A673 (cell line): ENCODE results near the gene ARHGEF7. TPM values are rescaled to one million over a fixed set of nuclear protein-coding genes. Genes with fewer than 3 reads are reported as not detected.

Experiments
- BruUV-seq: library from RNA; stranded (reverse); fragments of 400-500 nt; replicated peaks from 2 replicates; lab custom pipeline; 2021; lab: Mats Ljungman, UMichigan
- CTCF ChIA-PET: fragments of 300-600 bp; sonication (Branson Sonifier 250); formaldehyde crosslinking; loops from one replicate; lab custom pipeline; 2022; ENCODE audit warnings: antibody characterized with exemption; lab: Charles Lee
- POLR2A ChIA-PET: fragments of 300-600 bp; sonication (Branson Sonifier 250); formaldehyde crosslinking; loops from one replicate; lab custom pipeline; 2022; ENCODE audit warnings: antibody characterized with exemption; ENCODE audit not compliant: low non-redundant PET; lab: Charles Lee
- DNase-seq: peaks from one replicate; pipeline ENCODE4 v3.0.0-alpha.2; 2015; ENCODE audit warnings: low spot score
- H3K27ac ChIP-seq: fragments of 200-600 bp; sonication (generic); 2 replicates; pipeline ENCODE4 v1.5.1; 2016; ENCODE audit warnings: mixed run types, low read depth, mild to moderate bottlenecking, mixed read lengths, antibody characterized with exemption, low read length; ENCODE audit not compliant: poor library complexity, severe bottlenecking
- H3K27me3 ChIP-seq: fragments of 200-600 bp; sonication (generic); replicated peaks from 2 replicates; pipeline ENCODE4 v1.6.1; 2017; ENCODE audit warnings: mixed run types, low read depth, mild to moderate bottlenecking, mixed read lengths, antibody characterized with exemption, low read length; ENCODE audit not compliant: insufficient read depth, poor library complexity
- H3K36me3 ChIP-seq: fragments of 200-600 bp; sonication (generic); 2 replicates; pipeline ENCODE4 v1.6.1; 2016; ENCODE audit warnings: mixed run types, mild to moderate bottlenecking, mixed read lengths, antibody characterized with exemption, low read length; ENCODE audit not compliant: insufficient read depth, poor library complexity, severe bottlenecking
- H3K4me1 ChIP-seq: fragments of 200-600 bp; sonication (generic); 2 replicates; pipeline ENCODE4 v1.6.1; 2017; ENCODE audit warnings: mixed run types, mild to moderate bottlenecking, mixed read lengths, antibody characterized with exemption, low read length; ENCODE audit not compliant: insufficient read depth, poor library complexity, severe bottlenecking
- H3K4me3 ChIP-seq: fragments of 200-600 bp; sonication (generic); 2 replicates; pipeline ENCODE4 v1.5.1; 2016; ENCODE audit warnings: low read depth, mixed run types, mild to moderate bottlenecking, mixed read lengths, low read length; ENCODE audit not compliant: poor library complexity, severe bottlenecking
- H3K9me3 ChIP-seq: fragments of 200-600 bp; sonication (generic); 2 replicates; pipeline ENCODE4 v1.6.1; 2016; ENCODE audit warnings: mixed run types, low read depth, mild to moderate bottlenecking, mixed read lengths, antibody characterized with exemption, low read length; ENCODE audit not compliant: poor library complexity, severe bottlenecking
- EZH2 ChIP-seq: fragments of 200-600 bp; sonication (generic); IDR thresholded peaks from 2 replicates; pipeline ENCODE4 v1.6.1; 2017; ENCODE audit warnings: borderline replicate concordance, low read depth, mild to moderate bottlenecking, mixed read lengths, antibody characterized with exemption, low read length; ENCODE audit not compliant: poor library complexity, severe bottlenecking
- intact Hi-C: fragments of 100-400 bp; cut with micrococcal nuclease; formaldehyde crosslinking; loops from one replicate; pipeline ENCODE4 v1.10.0; 2022; ENCODE audit not compliant: unreplicated experiment
- total RNA-seq: library from RNA; stranded (reverse); gene quantifications from 2 replicates; pipeline ENCODE4 v1.2.3, GENCODE V29; 2021
- TF ChIP-seq, protein P1 (sequence below): fragments of 300-800, 200-600 bp; sonication (generic); conservative IDR thresholded peaks from 2 replicates; pipeline ENCODE4 v1.5.1; 2017; ENCODE audit warnings: low read depth, mild to moderate bottlenecking, antibody characterized with exemption, low read length, moderate library complexity, mixed read lengths

The ARHGEF7 gene
- total RNA-seq, 1 experiment from 2014 or later: 39.9 TPM

GRCh38 chr13:111314852-111315251 is 199.7 kb downstream of the ARHGEF7 start:
- Histone ChIP-seq H3K9me3 (no peaks in the 10 kb centered on the region), H3K4me1 (no peaks in the 10 kb centered on the region), H3K4me3 (no peak overlapping the region), H3K36me3 (no peaks in the 10 kb centered on the region), H3K27me3 (no peaks in the 10 kb centered on the region), H3K27ac (no peak overlapping the region)
- no peak for TF ChIP-seq EZH2
- ChIA-PET CTCF (no interaction called here), POLR2A (no interaction called here)
- DNase-seq: no peak
- no TSS peak for BruUV-seq
- intact Hi-C loops: no loop called here

DNA sequence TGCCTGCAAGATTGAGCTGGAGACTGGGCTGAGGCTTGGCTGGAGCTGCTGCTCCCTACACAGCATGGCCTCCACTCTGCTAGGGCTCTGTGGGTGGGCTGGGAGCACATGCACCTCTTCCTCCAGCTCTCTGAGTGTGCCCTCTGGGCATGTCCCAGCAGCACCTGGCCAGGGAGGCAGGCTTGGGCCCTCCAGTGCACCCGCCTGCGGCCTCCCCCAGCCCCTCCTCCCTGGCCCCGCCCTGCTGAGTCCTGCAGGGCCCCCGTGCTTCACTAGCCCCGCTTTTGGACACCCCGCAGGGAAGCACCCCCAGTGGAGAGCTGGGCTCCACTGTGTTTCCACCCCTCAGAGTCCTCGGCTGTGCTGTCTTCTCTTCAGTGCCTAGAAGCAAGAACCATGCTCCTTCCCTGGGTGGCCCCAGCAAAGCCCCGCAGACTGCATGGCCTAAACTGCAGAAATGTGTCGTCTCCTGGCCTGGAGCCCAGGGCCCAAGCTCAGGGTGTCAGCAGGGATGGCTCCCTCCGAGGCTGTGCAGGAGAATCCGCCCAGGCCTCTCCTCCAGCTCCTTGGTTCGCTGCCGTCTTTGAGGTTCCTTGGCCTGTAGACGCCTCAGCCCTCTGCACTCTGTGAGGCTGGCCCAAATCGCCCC is 200.4 kb downstream of the ARHGEF7 start:
- DNase-seq: no peak
- no TSS peak for BruUV-seq
- TF ChIP-seq EZH2: no peak
- TF ChIP-seq, protein P1, sequence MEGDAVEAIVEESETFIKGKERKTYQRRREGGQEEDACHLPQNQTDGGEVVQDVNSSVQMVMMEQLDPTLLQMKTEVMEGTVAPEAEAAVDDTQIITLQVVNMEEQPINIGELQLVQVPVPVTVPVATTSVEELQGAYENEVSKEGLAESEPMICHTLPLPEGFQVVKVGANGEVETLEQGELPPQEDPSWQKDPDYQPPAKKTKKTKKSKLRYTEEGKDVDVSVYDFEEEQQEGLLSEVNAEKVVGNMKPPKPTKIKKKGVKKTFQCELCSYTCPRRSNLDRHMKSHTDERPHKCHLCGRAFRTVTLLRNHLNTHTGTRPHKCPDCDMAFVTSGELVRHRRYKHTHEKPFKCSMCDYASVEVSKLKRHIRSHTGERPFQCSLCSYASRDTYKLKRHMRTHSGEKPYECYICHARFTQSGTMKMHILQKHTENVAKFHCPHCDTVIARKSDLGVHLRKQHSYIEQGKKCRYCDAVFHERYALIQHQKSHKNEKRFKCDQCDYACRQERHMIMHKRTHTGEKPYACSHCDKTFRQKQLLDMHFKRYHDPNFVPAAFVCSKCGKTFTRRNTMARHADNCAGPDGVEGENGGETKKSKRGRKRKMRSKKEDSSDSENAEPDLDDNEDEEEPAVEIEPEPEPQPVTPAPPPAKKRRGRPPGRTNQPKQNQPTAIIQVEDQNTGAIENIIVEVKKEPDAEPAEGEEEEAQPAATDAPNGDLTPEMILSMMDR: no peak
- Histone ChIP-seq H3K27me3 (no peaks in the 10 kb centered on the region), H3K9me3 (no peaks in the 10 kb centered on the region), H3K4me3 (no peak overlapping the region), H3K27ac (no peak overlapping the region), H3K36me3 (no peaks in the 10 kb centered on the region), H3K4me1 (no peaks in the 10 kb centered on the region)
- ChIA-PET POLR2A (no interaction called here), CTCF (no interaction called here)
- intact Hi-C loops: no loop called here

DNA sequence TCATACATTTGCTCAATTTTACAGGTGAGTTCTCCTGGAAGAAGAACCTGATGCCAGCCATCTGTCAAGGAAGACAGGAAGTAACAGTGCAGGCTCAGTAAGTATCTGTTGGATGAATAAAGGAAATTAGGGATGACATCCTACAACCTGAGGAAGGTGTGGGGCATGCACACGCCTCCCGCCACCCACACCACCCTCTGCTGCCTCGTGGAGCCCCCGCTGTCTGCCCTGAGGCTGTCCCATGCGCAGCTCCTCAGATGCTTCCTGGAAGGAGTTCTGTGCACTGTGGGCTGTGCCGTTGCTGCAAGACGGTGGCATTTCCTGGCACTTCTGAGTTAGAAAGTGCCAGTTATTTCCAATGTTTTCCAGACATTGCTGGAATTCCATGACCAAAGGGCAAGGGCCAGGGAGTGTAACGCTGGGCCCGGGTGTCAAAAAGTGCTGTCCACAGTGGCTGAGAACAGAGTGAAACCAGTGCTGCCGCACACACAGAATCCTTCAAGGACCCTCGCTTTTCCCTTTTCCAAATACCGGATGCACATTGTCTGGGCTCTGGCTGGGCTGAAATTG is 201.1 kb downstream of the ARHGEF7 start:
- intact Hi-C loops: no loop called here
- no TSS peak for BruUV-seq
- H3K4me3 ChIP-seq: no peak overlapping the region
- no peak overlapping the region for H3K27ac ChIP-seq
- no peaks in the 10 kb centered on the region for H3K36me3 ChIP-seq
- ChIA-PET CTCF (no interaction called here), POLR2A (no interaction called here)
- DNase-seq: no peak
- TF ChIP-seq, protein P1: no peak
- TF ChIP-seq EZH2: no peak
- no peaks in the 10 kb centered on the region for H3K9me3 ChIP-seq
- no peaks in the 10 kb centered on the region for H3K27me3 ChIP-seq
- no peaks in the 10 kb centered on the region for H3K4me1 ChIP-seq
